ENCODE data around the gene PTPN3. TPM values are rescaled to one million over a fixed set of nuclear protein-coding genes. Genes with fewer than 3 reads are reported as not detected.

The PTPN3 gene
- total and polyA plus RNA-seq, 10 of the 15 experiments (the other 5 are each of a cell fraction or from before 2014, with no cell fraction given), result 0.18 to 1.3 (median 0.39) TPM

DNA sequence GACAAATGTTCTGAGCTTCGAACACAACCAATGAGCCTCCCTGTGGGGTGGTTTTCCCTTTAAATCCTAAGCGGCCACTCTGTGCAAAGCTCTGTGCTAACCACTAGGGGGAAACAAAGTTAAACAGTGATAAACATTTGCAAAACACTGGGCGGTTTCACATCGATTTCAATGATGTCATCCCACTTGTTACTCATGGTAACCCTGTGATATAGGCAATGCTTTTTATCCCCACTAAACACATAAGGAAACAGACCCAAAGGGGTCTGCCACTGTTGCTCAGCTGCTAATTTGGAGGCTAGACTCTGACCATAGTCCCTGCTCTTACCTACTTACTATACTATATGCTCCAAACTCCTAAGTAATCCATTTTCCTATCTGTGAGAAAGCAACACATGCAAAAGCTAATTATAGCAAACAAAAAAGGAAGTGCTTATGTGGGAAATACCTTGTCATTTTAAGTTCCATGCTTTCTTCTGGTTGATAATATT is 57.3 kb downstream of the PTPN3 start (continued):
- TF ChIP-seq, protein P1, sequence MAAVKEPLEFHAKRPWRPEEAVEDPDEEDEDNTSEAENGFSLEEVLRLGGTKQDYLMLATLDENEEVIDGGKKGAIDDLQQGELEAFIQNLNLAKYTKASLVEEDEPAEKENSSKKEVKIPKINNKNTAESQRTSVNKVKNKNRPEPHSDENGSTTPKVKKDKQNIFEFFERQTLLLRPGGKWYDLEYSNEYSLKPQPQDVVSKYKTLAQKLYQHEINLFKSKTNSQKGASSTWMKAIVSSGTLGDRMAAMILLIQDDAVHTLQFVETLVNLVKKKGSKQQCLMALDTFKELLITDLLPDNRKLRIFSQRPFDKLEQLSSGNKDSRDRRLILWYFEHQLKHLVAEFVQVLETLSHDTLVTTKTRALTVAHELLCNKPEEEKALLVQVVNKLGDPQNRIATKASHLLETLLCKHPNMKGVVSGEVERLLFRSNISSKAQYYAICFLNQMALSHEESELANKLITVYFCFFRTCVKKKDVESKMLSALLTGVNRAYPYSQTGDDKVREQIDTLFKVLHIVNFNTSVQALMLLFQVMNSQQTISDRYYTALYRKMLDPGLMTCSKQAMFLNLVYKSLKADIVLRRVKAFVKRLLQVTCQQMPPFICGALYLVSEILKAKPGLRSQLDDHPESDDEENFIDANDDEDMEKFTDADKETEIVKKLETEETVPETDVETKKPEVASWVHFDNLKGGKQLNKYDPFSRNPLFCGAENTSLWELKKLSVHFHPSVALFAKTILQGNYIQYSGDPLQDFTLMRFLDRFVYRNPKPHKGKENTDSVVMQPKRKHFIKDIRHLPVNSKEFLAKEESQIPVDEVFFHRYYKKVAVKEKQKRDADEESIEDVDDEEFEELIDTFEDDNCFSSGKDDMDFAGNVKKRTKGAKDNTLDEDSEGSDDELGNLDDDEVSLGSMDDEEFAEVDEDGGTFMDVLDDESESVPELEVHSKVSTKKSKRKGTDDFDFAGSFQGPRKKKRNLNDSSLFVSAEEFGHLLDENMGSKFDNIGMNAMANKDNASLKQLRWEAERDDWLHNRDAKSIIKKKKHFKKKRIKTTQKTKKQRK (IDR thresholded peaks at IDR 0.05; ENCODE audit: low read depth, low read length), result no peak
- TF ChIP-seq ZNF217 (IDR thresholded peaks at IDR 0.05) (no peak), NRF1 (conservative IDR thresholded peaks at IDR 0.05; ENCODE audit: low read depth, low read length) (no peak), CHD2 (IDR thresholded peaks at IDR 0.05; ENCODE audit: borderline replicate concordance, low read depth, low read length) (no peak), BCL11A (IDR thresholded peaks at IDR 0.05; ENCODE audit: low read depth, low read length) (no peak), RELA (IDR thresholded peaks at IDR 0.05; ENCODE audit: borderline replicate concordance, partially characterized antibody) (no peak), JUND (IDR thresholded peaks at IDR 0.05; ENCODE audit: low read depth, low read length) (peak; percentile 68), IKZF1 (conservative IDR thresholded peaks at IDR 0.05) (peak; percentile 38; the same call in 1 of the 2 replicates), BCL3 (IDR thresholded peaks at IDR 0.05; ENCODE audit: borderline replicate concordance, insufficient read depth, low read depth, low read length, poor library complexity, severe bottlenecking) (no peak), CHD4 (IDR thresholded peaks at IDR 0.05) (no peak), NFIC (IDR thresholded peaks at IDR 0.05; ENCODE audit: low read depth, low read length) (no peak; the same call in 1 of the 2 replicates), PAX5 (IDR thresholded peaks at IDR 0.05; ENCODE audit: borderline replicate concordance, low read depth, low read length) (no peak), ASH2L (IDR thresholded peaks at IDR 0.05; ENCODE audit: borderline replicate concordance, low read depth) (no peak), TCF12 (IDR thresholded peaks at IDR 0.05; ENCODE audit: low read depth, low read length) (no peak), SPI1 (IDR thresholded peaks at IDR 0.05; ENCODE audit: borderline replicate concordance, insufficient read depth, low read depth, low read length) (peak; percentile 77)
- TF ChIP-seq, protein P2, sequence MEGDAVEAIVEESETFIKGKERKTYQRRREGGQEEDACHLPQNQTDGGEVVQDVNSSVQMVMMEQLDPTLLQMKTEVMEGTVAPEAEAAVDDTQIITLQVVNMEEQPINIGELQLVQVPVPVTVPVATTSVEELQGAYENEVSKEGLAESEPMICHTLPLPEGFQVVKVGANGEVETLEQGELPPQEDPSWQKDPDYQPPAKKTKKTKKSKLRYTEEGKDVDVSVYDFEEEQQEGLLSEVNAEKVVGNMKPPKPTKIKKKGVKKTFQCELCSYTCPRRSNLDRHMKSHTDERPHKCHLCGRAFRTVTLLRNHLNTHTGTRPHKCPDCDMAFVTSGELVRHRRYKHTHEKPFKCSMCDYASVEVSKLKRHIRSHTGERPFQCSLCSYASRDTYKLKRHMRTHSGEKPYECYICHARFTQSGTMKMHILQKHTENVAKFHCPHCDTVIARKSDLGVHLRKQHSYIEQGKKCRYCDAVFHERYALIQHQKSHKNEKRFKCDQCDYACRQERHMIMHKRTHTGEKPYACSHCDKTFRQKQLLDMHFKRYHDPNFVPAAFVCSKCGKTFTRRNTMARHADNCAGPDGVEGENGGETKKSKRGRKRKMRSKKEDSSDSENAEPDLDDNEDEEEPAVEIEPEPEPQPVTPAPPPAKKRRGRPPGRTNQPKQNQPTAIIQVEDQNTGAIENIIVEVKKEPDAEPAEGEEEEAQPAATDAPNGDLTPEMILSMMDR (IDR thresholded peaks at IDR 0.05 in 2 of 3, conservative IDR thresholded peaks at IDR 0.05 in 1 of 3; ENCODE audit: control insufficient read depth in 2 of 3, extremely low read depth in 1 of 3, insufficient read depth in 1 of 3, low read depth in 3 of 3, low read length in 3 of 3), result peak; percentile 73 to 86 (median 85)
- TF ChIP-seq, protein P3, sequence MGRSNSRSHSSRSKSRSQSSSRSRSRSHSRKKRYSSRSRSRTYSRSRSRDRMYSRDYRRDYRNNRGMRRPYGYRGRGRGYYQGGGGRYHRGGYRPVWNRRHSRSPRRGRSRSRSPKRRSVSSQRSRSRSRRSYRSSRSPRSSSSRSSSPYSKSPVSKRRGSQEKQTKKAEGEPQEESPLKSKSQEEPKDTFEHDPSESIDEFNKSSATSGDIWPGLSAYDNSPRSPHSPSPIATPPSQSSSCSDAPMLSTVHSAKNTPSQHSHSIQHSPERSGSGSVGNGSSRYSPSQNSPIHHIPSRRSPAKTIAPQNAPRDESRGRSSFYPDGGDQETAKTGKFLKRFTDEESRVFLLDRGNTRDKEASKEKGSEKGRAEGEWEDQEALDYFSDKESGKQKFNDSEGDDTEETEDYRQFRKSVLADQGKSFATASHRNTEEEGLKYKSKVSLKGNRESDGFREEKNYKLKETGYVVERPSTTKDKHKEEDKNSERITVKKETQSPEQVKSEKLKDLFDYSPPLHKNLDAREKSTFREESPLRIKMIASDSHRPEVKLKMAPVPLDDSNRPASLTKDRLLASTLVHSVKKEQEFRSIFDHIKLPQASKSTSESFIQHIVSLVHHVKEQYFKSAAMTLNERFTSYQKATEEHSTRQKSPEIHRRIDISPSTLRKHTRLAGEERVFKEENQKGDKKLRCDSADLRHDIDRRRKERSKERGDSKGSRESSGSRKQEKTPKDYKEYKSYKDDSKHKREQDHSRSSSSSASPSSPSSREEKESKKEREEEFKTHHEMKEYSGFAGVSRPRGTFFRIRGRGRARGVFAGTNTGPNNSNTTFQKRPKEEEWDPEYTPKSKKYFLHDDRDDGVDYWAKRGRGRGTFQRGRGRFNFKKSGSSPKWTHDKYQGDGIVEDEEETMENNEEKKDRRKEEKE (IDR thresholded peaks at IDR 0.05), result no peak

Data from GM12878 (cell line).